ENCODE results near the gene KLF7. TPM values are rescaled to one million over a fixed set of nuclear protein-coding genes. Genes with fewer than 3 reads are reported as not detected.

The KLF7 gene
- total and polyA plus RNA-seq, 9 of the 15 experiments (the other 6 are each of a cell fraction or from before 2014, with no cell fraction given): 0.04 to 0.54 (median 0.07) TPM

- H3K4me1 ChIP-seq (replicated peaks in 1 of 2; ENCODE audit: control insufficient read depth in 2 of 2, insufficient read depth in 2 of 2, low read length in 2 of 2): no peaks in the 10 kb centered on the region
- in situ Hi-C loops (cut with MboI): no loop called here
- H2AFZ ChIP-seq (ENCODE audit: low read depth, low read length): no peak overlapping the region
- no peaks in the 10 kb centered on the region for H3K27me3 ChIP-seq (ENCODE audit: control insufficient read depth in 2 of 2, insufficient read depth in 2 of 2, low read length in 2 of 2)
- ChIA-PET POLR2A (no interaction called here), CTCF (ENCODE audit: low intra/inter-chr PET ratio) (no interaction called here)
- BruUV-seq (replicated peaks): no TSS peak
- H3K9me3 ChIP-seq (replicated peaks; ENCODE audit: control insufficient read depth, insufficient read depth, low read depth, low read length): no peaks in the 10 kb centered on the region
- no peak overlapping the region for H3K4me3 ChIP-seq
- no peaks in the 10 kb centered on the region for H3K9me1 ChIP-seq (ENCODE audit: control insufficient read depth, insufficient read depth, low read length)
- no peak for FAIRE-seq
- 6% methylated on average over 2 of the region's 2 CpGs for WGBS (ENCODE audit: insufficient coverage, low coverage, missing lambda C conversion rate)
- no peak overlapping the region for H3K4me2 ChIP-seq (ENCODE audit: insufficient read depth, low read length)
- H3K79me2 ChIP-seq (ENCODE audit: control insufficient read depth, insufficient read depth, low read length): no peaks in the 10 kb centered on the region
- DNase-seq (ENCODE audit: extremely low read depth in 1 of 4, low spot score in 3 of 4): no peak
- no peaks in the 10 kb centered on the region for H3K36me3 ChIP-seq (ENCODE audit: control insufficient read depth, insufficient read depth, low read length)
- H3K9ac ChIP-seq (ENCODE audit: insufficient read depth in 1 of 2, low read depth in 2 of 2, low read length in 2 of 2): no peak overlapping the region
- ATAC-seq: no peak
- H3K27ac ChIP-seq (ENCODE audit: extremely low read depth, low read depth, low read length): no peak overlapping the region
- intact Hi-C loops (cut with micrococcal nuclease): no loop called here
- H4K20me1 ChIP-seq (replicated peaks; ENCODE audit: control insufficient read depth, insufficient read depth, low read length): no peaks in the 10 kb centered on the region
- TF ChIP-seq ZNF639 (CRISPR knock-in tag; conservative IDR thresholded peaks at IDR 0.05 in 1 of 2, IDR thresholded peaks at IDR 0.05 in 1 of 2) (no peak), ZBTB17 (CRISPR knock-in tag; IDR thresholded peaks at IDR 0.05) (no peak), ATF6 (CRISPR knock-in tag; IDR thresholded peaks at IDR 0.05) (no peak), NR3C1 (CRISPR knock-in tag; IDR thresholded peaks at IDR 0.05) (no peak), RBM17 (IDR thresholded peaks at IDR 0.05; ENCODE audit: borderline replicate concordance, low read depth, low read length) (no peak), HMG20A (CRISPR knock-in tag; conservative IDR thresholded peaks at IDR 0.05) (no peak), ELK3 (CRISPR knock-in tag; IDR thresholded peaks at IDR 0.05) (no peak), IRF2 (CRISPR knock-in tag; IDR thresholded peaks at IDR 0.05) (no peak), SIRT6 (IDR thresholded peaks at IDR 0.05; ENCODE audit: low read depth, low read length) (no peak), ZNF408 (CRISPR knock-in tag; IDR thresholded peaks at IDR 0.05; ENCODE audit: low read depth) (no peak), ZNF140 (CRISPR knock-in tag; IDR thresholded peaks at IDR 0.05) (no peak), CREB3 (tag; conservative IDR thresholded peaks at IDR 0.05; ENCODE audit: low read depth) (no peak), TCF3 (CRISPR knock-in tag; IDR thresholded peaks at IDR 0.05) (no peak), ETV1 (tag; conservative IDR thresholded peaks at IDR 0.05; ENCODE audit: low read depth) (no peak)
- TF ChIP-seq, protein P1, sequence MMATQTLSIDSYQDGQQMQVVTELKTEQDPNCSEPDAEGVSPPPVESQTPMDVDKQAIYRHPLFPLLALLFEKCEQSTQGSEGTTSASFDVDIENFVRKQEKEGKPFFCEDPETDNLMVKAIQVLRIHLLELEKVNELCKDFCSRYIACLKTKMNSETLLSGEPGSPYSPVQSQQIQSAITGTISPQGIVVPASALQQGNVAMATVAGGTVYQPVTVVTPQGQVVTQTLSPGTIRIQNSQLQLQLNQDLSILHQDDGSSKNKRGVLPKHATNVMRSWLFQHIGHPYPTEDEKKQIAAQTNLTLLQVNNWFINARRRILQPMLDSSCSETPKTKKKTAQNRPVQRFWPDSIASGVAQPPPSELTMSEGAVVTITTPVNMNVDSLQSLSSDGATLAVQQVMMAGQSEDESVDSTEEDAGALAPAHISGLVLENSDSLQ (IDR thresholded peaks at IDR 0.05): no peak
These were observed 34.2 kb downstream of the KLF7 start for GRCh38 chr2:207131594-207131993.
